ENCODE data around the gene ULK4.

GRCh38 chr3:41507336-41508062 is 454.4 kb downstream of the ULK4 start:
- TF ChIP-seq NANOG (IDR thresholded peaks at IDR 0.05; ENCODE audit: insufficient read depth, low read depth, low read length, poor library complexity, severe bottlenecking) (no peak), RFX5 (IDR thresholded peaks at IDR 0.05; ENCODE audit: borderline replicate concordance, low read depth, low read length) (no peak), POLR2AphosphoS5 (IDR thresholded peaks at IDR 0.05; ENCODE audit: low read depth, low read length) (no peak), NRF1 (IDR thresholded peaks at IDR 0.05; ENCODE audit: low read depth, low read length) (no peak), EGR1 (IDR thresholded peaks at IDR 0.05; ENCODE audit: borderline replicate concordance, low read depth, low read length) (no peak), RBBP5 (IDR thresholded peaks at IDR 0.05; ENCODE audit: borderline replicate concordance, low read depth, low read length) (no peak), MAFK (IDR thresholded peaks at IDR 0.05; ENCODE audit: low read depth, low read length) (no peak)
- TF ChIP-seq, protein P1, sequence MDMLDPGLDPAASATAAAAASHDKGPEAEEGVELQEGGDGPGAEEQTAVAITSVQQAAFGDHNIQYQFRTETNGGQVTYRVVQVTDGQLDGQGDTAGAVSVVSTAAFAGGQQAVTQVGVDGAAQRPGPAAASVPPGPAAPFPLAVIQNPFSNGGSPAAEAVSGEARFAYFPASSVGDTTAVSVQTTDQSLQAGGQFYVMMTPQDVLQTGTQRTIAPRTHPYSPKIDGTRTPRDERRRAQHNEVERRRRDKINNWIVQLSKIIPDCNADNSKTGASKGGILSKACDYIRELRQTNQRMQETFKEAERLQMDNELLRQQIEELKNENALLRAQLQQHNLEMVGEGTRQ (IDR thresholded peaks at IDR 0.05; ENCODE audit: low read length) = no peak
- TF ChIP-seq, protein P2, sequence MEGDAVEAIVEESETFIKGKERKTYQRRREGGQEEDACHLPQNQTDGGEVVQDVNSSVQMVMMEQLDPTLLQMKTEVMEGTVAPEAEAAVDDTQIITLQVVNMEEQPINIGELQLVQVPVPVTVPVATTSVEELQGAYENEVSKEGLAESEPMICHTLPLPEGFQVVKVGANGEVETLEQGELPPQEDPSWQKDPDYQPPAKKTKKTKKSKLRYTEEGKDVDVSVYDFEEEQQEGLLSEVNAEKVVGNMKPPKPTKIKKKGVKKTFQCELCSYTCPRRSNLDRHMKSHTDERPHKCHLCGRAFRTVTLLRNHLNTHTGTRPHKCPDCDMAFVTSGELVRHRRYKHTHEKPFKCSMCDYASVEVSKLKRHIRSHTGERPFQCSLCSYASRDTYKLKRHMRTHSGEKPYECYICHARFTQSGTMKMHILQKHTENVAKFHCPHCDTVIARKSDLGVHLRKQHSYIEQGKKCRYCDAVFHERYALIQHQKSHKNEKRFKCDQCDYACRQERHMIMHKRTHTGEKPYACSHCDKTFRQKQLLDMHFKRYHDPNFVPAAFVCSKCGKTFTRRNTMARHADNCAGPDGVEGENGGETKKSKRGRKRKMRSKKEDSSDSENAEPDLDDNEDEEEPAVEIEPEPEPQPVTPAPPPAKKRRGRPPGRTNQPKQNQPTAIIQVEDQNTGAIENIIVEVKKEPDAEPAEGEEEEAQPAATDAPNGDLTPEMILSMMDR (IDR thresholded peaks at IDR 0.05; ENCODE audit: control extremely low read depth in 1 of 3, insufficient read depth in 1 of 3, low read depth in 1 of 3, low read length in 3 of 3) = no peak

All from H1 (cell line).